Measurements from ENCODE around the gene TMEM135. TPM values are rescaled to one million over a fixed set of nuclear protein-coding genes. Genes with fewer than 3 reads are reported as not detected.

Gene TMEM135
- total RNA-seq, 1 donor from 2014 or later, result 20.6 TPM

GRCh38 chr11:87012089-87012488 is 25.6 kb upstream of the TMEM135 start:
- no peaks in the 10 kb centered on the region for H3K27me3 Mint-ChIP-seq (ENCODE audit: low read depth, unreplicated experiment)
- Histone ChIP-seq H3K4me2 (ENCODE audit: low read length) (no peak overlapping the region), H3K9ac (ENCODE audit: low read length) (no peak overlapping the region), H3K27ac (ENCODE audit: low read depth, low read length) (no peak overlapping the region), H3K9me3 (ENCODE audit: insufficient read depth, low read depth, low read length) (no peaks in the 10 kb centered on the region), H4K20me1 (ENCODE audit: insufficient read depth, low read length) (no peaks in the 10 kb centered on the region), H3K27me3 (ENCODE audit: insufficient read depth, low read length) (no peaks in the 10 kb centered on the region), H2AFZ (ENCODE audit: low read depth, low read length) (no peak overlapping the region), H3K4me1 (ENCODE audit: insufficient read depth, low read length) (peaks cover 4% of the 10 kb centered on the region), H3K36me3 (ENCODE audit: insufficient read depth, low read length) (no peaks in the 10 kb centered on the region), H3K79me2 (ENCODE audit: insufficient read depth, low read length) (no peaks in the 10 kb centered on the region), H3K4me3 (ENCODE audit: insufficient read depth, low read depth, low read length) (no peak overlapping the region)
- H3K4me3 Mint-ChIP-seq (ENCODE audit: unreplicated experiment), result no peak overlapping the region
- FAIRE-seq, result no peak
- no peaks in the 10 kb centered on the region for H3K36me3 Mint-ChIP-seq (ENCODE audit: low read depth, unreplicated experiment)
- DNase-seq (ENCODE audit: low read depth), result no peak
- no peak overlapping the region for H3K27ac Mint-ChIP-seq (ENCODE audit: unreplicated experiment)
- H3K4me1 Mint-ChIP-seq (ENCODE audit: low read depth, unreplicated experiment), result peaks cover 4% of the 10 kb centered on the region
- TF ChIP-seq EZH2 (IDR thresholded peaks at IDR 0.05; ENCODE audit: insufficient read depth, low read length), result no peak
- TF ChIP-seq CTCF (IDR thresholded peaks at IDR 0.05; ENCODE audit: insufficient read depth, low read depth, low read length), result no peak
- no peaks in the 10 kb centered on the region for H3K9me3 Mint-ChIP-seq (ENCODE audit: unreplicated experiment)

GRCh38 chr11:87012673-87013072 is 25.1 kb upstream of the TMEM135 start:
- H3K27me3 ChIP-seq (ENCODE audit: insufficient read depth, low read length), result no peaks in the 10 kb centered on the region
- Mint-ChIP-seq H3K4me1 (ENCODE audit: low read depth, unreplicated experiment) (peaks cover 4% of the 10 kb centered on the region), H3K9me3 (ENCODE audit: unreplicated experiment) (no peaks in the 10 kb centered on the region), H3K27ac (ENCODE audit: unreplicated experiment) (no peak overlapping the region), H3K4me3 (ENCODE audit: unreplicated experiment) (no peak overlapping the region), H3K36me3 (ENCODE audit: low read depth, unreplicated experiment) (no peaks in the 10 kb centered on the region), H3K27me3 (ENCODE audit: low read depth, unreplicated experiment) (no peaks in the 10 kb centered on the region)
- H3K4me3 ChIP-seq (ENCODE audit: insufficient read depth, low read depth, low read length), result no peak overlapping the region
- no peak overlapping the region for H3K27ac ChIP-seq (ENCODE audit: low read depth, low read length)
- H3K9me3 ChIP-seq (ENCODE audit: insufficient read depth, low read depth, low read length), result no peaks in the 10 kb centered on the region
- no peaks in the 10 kb centered on the region for H4K20me1 ChIP-seq (ENCODE audit: insufficient read depth, low read length)
- H2AFZ ChIP-seq (ENCODE audit: low read depth, low read length), result no peak overlapping the region
- TF ChIP-seq EZH2 (IDR thresholded peaks at IDR 0.05; ENCODE audit: insufficient read depth, low read length) (no peak), CTCF (IDR thresholded peaks at IDR 0.05; ENCODE audit: insufficient read depth, low read depth, low read length) (no peak)
- no peak for DNase-seq (ENCODE audit: low read depth)
- no peaks in the 10 kb centered on the region for H3K36me3 ChIP-seq (ENCODE audit: insufficient read depth, low read length)
- no peak for FAIRE-seq
- H3K9ac ChIP-seq (ENCODE audit: low read length), result no peak overlapping the region
- H3K4me1 ChIP-seq (ENCODE audit: insufficient read depth, low read length), result peaks cover 4% of the 10 kb centered on the region
- no peak overlapping the region for H3K4me2 ChIP-seq (ENCODE audit: low read length)
- no peaks in the 10 kb centered on the region for H3K79me2 ChIP-seq (ENCODE audit: insufficient read depth, low read length)

- Mint-ChIP-seq H3K9me3 (ENCODE audit: unreplicated experiment) (no peaks in the 10 kb centered on the region), H3K4me3 (ENCODE audit: unreplicated experiment) (no peak overlapping the region), H3K4me1 (ENCODE audit: low read depth, unreplicated experiment) (peaks cover 4% of the 10 kb centered on the region), H3K36me3 (ENCODE audit: low read depth, unreplicated experiment) (no peaks in the 10 kb centered on the region), H3K27ac (ENCODE audit: unreplicated experiment) (no peak overlapping the region), H3K27me3 (ENCODE audit: low read depth, unreplicated experiment) (no peaks in the 10 kb centered on the region)
- Histone ChIP-seq H2AFZ (ENCODE audit: low read depth, low read length) (no peak overlapping the region), H3K79me2 (ENCODE audit: insufficient read depth, low read length) (no peaks in the 10 kb centered on the region), H3K4me2 (ENCODE audit: low read length) (no peak overlapping the region), H3K9me3 (ENCODE audit: insufficient read depth, low read depth, low read length) (no peaks in the 10 kb centered on the region), H3K27me3 (ENCODE audit: insufficient read depth, low read length) (no peaks in the 10 kb centered on the region), H3K4me1 (ENCODE audit: insufficient read depth, low read length) (no peaks in the 10 kb centered on the region), H3K9ac (ENCODE audit: low read length) (no peak overlapping the region), H4K20me1 (ENCODE audit: insufficient read depth, low read length) (no peaks in the 10 kb centered on the region), H3K27ac (ENCODE audit: low read depth, low read length) (no peak overlapping the region), H3K4me3 (ENCODE audit: insufficient read depth, low read depth, low read length) (no peak overlapping the region), H3K36me3 (ENCODE audit: insufficient read depth, low read length) (no peaks in the 10 kb centered on the region)
- DNase-seq (ENCODE audit: low read depth) (no peak), FAIRE-seq (no peak)
- TF ChIP-seq EZH2 (IDR thresholded peaks at IDR 0.05; ENCODE audit: insufficient read depth, low read length), result no peak
- no peak for TF ChIP-seq CTCF (IDR thresholded peaks at IDR 0.05; ENCODE audit: insufficient read depth, low read depth, low read length)
Measured at GRCh38 chr11:87013912-87014825, 23.6 kb upstream of the TMEM135 start.
